Measurements from ENCODE around the gene DST. TPM values are rescaled to one million over a fixed set of nuclear protein-coding genes. Genes with fewer than 3 reads are reported as not detected.

DST gene
- total RNA-seq, 1 donor from 2014 or later: 259 TPM

DNA sequence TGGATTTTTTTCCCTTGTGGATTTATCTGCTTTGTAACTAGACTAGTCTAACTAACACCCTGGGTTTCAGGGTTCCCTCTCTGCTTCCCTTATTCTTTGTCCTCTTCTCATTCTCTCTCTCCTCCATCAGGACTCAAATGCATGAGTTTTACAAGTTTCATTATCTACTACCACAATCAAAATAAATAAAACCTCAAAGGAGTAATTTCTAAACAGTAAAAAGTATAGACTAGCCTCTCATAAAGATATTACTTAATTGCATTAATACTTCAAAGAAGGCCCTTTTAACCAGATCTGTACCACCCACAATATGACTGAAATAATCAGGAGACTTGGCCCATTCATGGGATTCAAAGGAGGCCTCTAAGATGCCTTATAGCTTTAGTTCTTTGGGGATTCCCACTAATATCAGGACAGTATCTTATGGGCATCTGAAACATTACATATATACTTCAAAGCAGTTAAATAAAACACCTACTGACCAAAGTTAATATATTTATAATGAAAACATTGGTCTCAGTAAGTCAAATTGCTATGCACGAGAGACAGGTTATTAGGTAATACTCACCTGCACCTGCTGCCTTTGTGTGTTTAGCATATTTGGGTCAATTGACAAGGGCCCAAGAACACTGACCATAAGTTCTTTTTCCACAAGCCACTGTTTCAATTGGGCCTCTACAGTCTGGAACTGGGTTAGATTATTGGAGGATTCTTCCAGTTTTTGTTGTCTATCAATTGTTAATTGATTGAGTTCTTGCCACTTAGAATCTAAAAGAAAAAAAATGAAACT, 85.7 kb downstream of the DST start:
- H3K36me3 Mint-ChIP-seq: peaks cover 31% of the 10 kb centered on the region
- no peak overlapping the region for H2AFZ ChIP-seq (replicated peaks)
- no peaks in the 10 kb centered on the region for H3K27me3 ChIP-seq
- no peak overlapping the region for H3K27ac Mint-ChIP-seq
- no peaks in the 10 kb centered on the region for H3K9me3 ChIP-seq (ENCODE audit: low read depth)
- no peak for DNase-seq (ENCODE audit: low spot score)
- H3K4me3 ChIP-seq: no peak overlapping the region
- peaks cover 34% of the 10 kb centered on the region for H3K4me1 Mint-ChIP-seq
- no peaks in the 10 kb centered on the region for H3K79me2 ChIP-seq (ENCODE audit: low read depth)
- H3K4me2 ChIP-seq: no peak overlapping the region
- TF ChIP-seq, protein P1, sequence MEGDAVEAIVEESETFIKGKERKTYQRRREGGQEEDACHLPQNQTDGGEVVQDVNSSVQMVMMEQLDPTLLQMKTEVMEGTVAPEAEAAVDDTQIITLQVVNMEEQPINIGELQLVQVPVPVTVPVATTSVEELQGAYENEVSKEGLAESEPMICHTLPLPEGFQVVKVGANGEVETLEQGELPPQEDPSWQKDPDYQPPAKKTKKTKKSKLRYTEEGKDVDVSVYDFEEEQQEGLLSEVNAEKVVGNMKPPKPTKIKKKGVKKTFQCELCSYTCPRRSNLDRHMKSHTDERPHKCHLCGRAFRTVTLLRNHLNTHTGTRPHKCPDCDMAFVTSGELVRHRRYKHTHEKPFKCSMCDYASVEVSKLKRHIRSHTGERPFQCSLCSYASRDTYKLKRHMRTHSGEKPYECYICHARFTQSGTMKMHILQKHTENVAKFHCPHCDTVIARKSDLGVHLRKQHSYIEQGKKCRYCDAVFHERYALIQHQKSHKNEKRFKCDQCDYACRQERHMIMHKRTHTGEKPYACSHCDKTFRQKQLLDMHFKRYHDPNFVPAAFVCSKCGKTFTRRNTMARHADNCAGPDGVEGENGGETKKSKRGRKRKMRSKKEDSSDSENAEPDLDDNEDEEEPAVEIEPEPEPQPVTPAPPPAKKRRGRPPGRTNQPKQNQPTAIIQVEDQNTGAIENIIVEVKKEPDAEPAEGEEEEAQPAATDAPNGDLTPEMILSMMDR (IDR thresholded peaks at IDR 0.05): no peak
- no peaks in the 10 kb centered on the region for H4K20me1 ChIP-seq (ENCODE audit: low read depth)
- H3K9me3 Mint-ChIP-seq: no peaks in the 10 kb centered on the region
- H3K27me3 Mint-ChIP-seq (ENCODE audit: insufficient read depth, low read depth): peaks cover 3% of the 10 kb centered on the region
- H3K4me3 Mint-ChIP-seq: no peak overlapping the region
- H3K36me3 ChIP-seq: peaks cover 10% of the 10 kb centered on the region
- no peak overlapping the region for H3K9ac ChIP-seq
- peaks cover 28% of the 10 kb centered on the region for H3K4me1 ChIP-seq
- H3F3A ChIP-seq (ENCODE audit: low read depth): peaks cover 12% of the 10 kb centered on the region
- H3K27ac ChIP-seq: peak overlapping the region; percentile 85

DNA sequence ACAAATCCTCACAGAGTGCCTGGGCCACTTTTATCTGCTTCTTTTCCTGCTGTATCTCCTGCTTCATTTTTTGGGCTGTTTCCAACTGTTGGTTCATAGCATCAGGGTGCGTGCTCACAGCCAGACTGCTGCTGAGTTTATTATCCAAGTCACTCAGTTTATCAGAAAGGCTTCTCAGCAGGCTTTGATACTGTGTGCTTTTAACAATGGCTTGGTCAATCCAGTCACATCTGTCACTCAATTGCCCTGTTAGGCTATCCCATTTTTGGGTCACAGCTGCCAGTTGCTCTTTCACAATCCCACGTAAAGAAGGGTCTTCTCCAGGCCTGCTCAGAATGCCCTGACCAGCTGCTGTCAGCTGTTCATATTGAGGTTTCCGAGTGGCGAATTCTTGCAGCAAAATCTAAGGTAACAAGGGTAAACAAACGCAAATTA, 87.2 kb downstream of the DST start:
- H3K27ac Mint-ChIP-seq: peak overlapping the region; percentile 39
- Histone ChIP-seq H3K79me2 (ENCODE audit: low read depth) (peaks cover 10% of the 10 kb centered on the region), H3K36me3 (peaks cover 21% of the 10 kb centered on the region), H3F3A (ENCODE audit: low read depth) (peaks cover 12% of the 10 kb centered on the region), H4K20me1 (ENCODE audit: low read depth) (peaks cover 3% of the 10 kb centered on the region), H3K4me1 (peaks cover 37% of the 10 kb centered on the region), H3K27ac (peak overlapping the region; percentile 85), H3K4me2 (peak overlapping the region; percentile 58), H3K4me3 (no peak overlapping the region), H3K27me3 (no peaks in the 10 kb centered on the region), H3K9ac (no peak overlapping the region), H3K9me3 (ENCODE audit: low read depth) (no peaks in the 10 kb centered on the region), H2AFZ (replicated peaks) (no peak overlapping the region)
- peak; percentile 64 for DNase-seq (ENCODE audit: low spot score)
- peaks cover 32% of the 10 kb centered on the region for H3K36me3 Mint-ChIP-seq
- TF ChIP-seq EZH2 (IDR thresholded peaks at IDR 0.05) (no peak), EZH2phosphoT487 (IDR thresholded peaks at IDR 0.05) (no peak)
- TF ChIP-seq, protein P1 (IDR thresholded peaks at IDR 0.05): no peak
- peaks cover 3% of the 10 kb centered on the region for H3K27me3 Mint-ChIP-seq (ENCODE audit: insufficient read depth, low read depth)
- peaks cover 43% of the 10 kb centered on the region for H3K4me1 Mint-ChIP-seq
- H3K9me3 Mint-ChIP-seq: no peaks in the 10 kb centered on the region
- no peak overlapping the region for H3K4me3 Mint-ChIP-seq

DNA sequence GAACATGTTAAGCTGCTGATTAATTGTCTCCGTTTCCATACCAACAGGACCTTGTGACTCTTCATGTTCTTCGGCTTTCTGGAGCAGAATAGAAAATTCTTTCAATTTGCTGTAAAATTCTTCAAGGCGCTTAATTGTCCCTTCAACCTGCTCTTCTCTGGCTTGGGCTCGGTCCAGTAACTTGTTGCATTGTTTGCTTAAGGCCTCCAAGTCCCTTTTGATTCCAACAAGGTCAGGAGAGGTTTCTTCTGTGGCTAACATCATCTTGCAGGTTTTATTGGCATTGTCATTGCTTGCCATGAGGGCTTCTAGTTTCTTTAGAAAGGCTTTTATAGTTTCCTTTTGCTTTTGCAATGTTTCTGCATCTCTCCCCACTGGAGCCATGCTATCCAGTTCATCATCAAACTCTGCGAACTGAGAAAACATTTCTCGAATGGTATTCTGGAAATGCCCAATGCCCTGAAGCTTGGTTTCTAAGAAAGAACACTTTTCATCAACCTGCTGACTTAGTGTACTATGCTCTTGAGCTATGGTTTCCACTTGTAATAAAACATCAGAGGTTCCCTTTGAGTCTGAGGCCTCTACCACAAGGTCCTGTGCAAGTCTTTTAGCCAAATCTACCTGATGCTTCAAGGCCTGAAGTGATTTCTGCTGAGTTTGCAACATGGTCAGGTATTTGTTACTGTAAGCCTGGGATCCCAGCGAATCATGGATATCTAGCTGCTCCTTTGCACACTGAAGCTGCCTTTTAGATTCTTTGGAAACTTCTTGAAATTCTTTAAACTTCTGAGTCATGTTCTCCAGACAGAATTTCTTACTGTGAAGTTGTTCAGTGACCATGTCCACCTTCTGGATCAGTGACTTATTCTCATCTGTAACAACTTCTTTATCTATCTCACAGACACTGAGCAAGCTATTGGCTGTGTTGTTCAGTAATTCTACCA, 90.2 kb downstream of the DST start:
- Histone ChIP-seq H3F3A (ENCODE audit: low read depth) (peaks cover 17% of the 10 kb centered on the region), H4K20me1 (ENCODE audit: low read depth) (peaks cover 25% of the 10 kb centered on the region), H3K9me3 (ENCODE audit: low read depth) (no peaks in the 10 kb centered on the region), H3K79me2 (ENCODE audit: low read depth) (peaks cover 40% of the 10 kb centered on the region), H3K9ac (no peak overlapping the region), H2AFZ (replicated peaks) (no peak overlapping the region), H3K4me1 (peaks cover 51% of the 10 kb centered on the region), H3K27ac (no peak overlapping the region), H3K27me3 (no peaks in the 10 kb centered on the region), H3K4me3 (no peak overlapping the region), H3K4me2 (no peak overlapping the region), H3K36me3 (peaks cover 21% of the 10 kb centered on the region)
- Mint-ChIP-seq H3K27me3 (ENCODE audit: insufficient read depth, low read depth) (peaks cover 3% of the 10 kb centered on the region), H3K4me1 (peaks cover 55% of the 10 kb centered on the region), H3K4me3 (no peak overlapping the region), H3K27ac (peak overlapping the region; percentile 5), H3K36me3 (peaks cover 18% of the 10 kb centered on the region), H3K9me3 (no peaks in the 10 kb centered on the region)
- DNase-seq (ENCODE audit: low spot score): no peak
- TF ChIP-seq EZH2phosphoT487 (IDR thresholded peaks at IDR 0.05) (no peak), EZH2 (IDR thresholded peaks at IDR 0.05) (no peak)
- TF ChIP-seq, protein P1 (IDR thresholded peaks at IDR 0.05): no peak
